Karpas-422 (cell line): Measurements from ENCODE around the gene KIF26A. TPM values are rescaled to one million over a fixed set of nuclear protein-coding genes. Genes with fewer than 3 reads are reported as not detected.

Source experiments
- DNase-seq: peaks from one replicate; pipeline ENCODE4 v3.0.0-alpha.2; 2015
- H2AFZ ChIP-seq: fragments of 200-600 bp; sonication (generic); 2 replicates; pipeline ENCODE4 v1.6.1; 2014; ENCODE audit warnings: antibody characterized with exemption, low read length, mixed read lengths
- H3K27ac ChIP-seq: fragments of 200-600 bp; sonication (generic); 2 replicates; pipeline ENCODE4 v1.5.1; 2014; ENCODE audit warnings: mild to moderate bottlenecking, low read length, moderate library complexity
- H3K27me3 ChIP-seq: fragments of 200-600 bp; sonication (generic); 2 replicates; pipeline ENCODE4 v1.6.1; 2014; ENCODE audit warnings: low read length, mixed read lengths
- H3K36me3 ChIP-seq: fragments of 200-600 bp; sonication (generic); 2 replicates; pipeline ENCODE4 v1.6.1; 2014; ENCODE audit warnings: low read length, mixed read lengths; ENCODE audit not compliant: insufficient read depth
- H3K4me1 ChIP-seq: fragments of 200-600 bp; sonication (generic); 2 replicates; pipeline ENCODE4 v1.6.1; 2014; ENCODE audit warnings: mild to moderate bottlenecking, low read length, mixed read lengths
- H3K4me2 ChIP-seq: fragments of 200-600 bp; sonication (generic); 2 replicates; pipeline ENCODE4 v1.6.1; 2014; ENCODE audit warnings: low read length, low read depth, mild to moderate bottlenecking; ENCODE audit not compliant: poor library complexity, severe bottlenecking
- H3K4me3 ChIP-seq: fragments of 200-600 bp; sonication (generic); 2 replicates; pipeline ENCODE4 v1.5.1; 2014; ENCODE audit warnings: mild to moderate bottlenecking, antibody characterized with exemption, low read length, mixed read lengths
- H3K79me2 ChIP-seq: fragments of 200-600 bp; sonication (generic); 2 replicates; pipeline ENCODE4 v1.6.1; 2014; ENCODE audit warnings: mild to moderate bottlenecking, low read length, mixed read lengths
- H3K9ac ChIP-seq: fragments of 200-600 bp; sonication (generic); 2 replicates; pipeline ENCODE4 v1.6.0; 2014; ENCODE audit warnings: low read length
- H3K9me2 ChIP-seq: fragments of 200-600 bp; sonication (generic), shearing (Covaris generic); replicated peaks from 2 replicates; pipeline ENCODE4 v1.6.0; 2014; ENCODE audit warnings: mild to moderate bottlenecking, low read length, moderate library complexity; ENCODE audit not compliant: insufficient read depth
- H3K9me3 ChIP-seq: fragments of 300-700, 200-600 bp; sonication (generic); 2 replicates; pipeline ENCODE4 v1.6.1; 2014; ENCODE audit warnings: low read length, mixed read lengths
- H4K20me1 ChIP-seq: fragments of 200-600 bp; sonication (generic); 2 replicates; pipeline ENCODE4 v1.6.1; 2014; ENCODE audit warnings: mild to moderate bottlenecking, antibody characterized with exemption, low read length, low read depth; ENCODE audit not compliant: insufficient read depth
- total RNA-seq: library from RNA; depleted of rRNA; stranded (reverse); fragments of >200 nt; shearing (Covaris generic); gene quantifications from 2 replicates; pipeline ENCODE4 v1.2.3, GENCODE V29; 2014; ENCODE audit warnings: low replicate concordance

The KIF26A gene
- total RNA-seq, 1 experiment from 2014 or later, result not detected

DNA sequence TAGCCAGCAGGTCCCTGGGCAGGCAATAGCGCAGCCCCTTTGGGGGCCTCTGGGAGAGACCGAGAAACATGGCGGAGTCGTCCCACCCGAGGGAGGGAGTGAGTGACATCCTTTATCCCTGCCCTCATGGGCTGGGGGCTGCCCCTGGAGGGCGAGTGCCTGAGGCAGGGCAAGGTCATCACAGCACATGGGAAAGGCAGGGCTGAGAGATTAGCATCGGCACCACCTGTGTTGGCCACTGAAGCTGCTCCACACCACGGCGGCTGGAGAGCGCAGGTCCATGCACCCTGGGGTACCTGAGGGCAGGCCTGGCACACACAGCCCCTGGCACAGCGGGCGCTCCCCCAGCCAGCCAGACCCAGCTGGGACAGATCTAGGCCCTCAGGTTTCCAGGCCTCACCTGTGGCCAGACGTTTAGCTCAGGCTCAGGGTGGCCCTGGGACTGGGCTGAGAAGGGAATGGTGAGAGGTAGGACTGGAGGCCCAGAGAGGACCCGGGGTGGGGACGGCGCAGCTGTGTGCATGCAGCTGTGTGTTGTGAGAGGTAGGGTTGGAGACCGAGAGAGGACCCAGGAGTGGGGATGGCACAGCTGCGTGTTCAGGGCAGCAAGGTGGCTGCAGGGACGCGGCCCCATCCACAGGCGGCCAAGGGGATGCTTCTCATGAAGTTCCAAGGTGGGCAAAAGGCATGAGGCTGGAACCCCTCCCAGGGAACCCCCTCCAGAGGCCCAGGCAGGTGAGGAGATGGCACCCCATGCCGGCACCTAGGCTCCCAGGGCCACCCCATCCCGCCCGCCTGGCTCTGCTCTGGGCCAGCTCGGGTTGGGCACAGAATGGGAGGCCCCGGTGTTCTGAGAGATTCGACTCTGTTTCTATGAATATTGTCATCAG lies 74.1 kb downstream of the KIF26A start:
- Histone ChIP-seq H3K36me3 (no peaks in the 10 kb centered on the region), H3K4me2 (no peak overlapping the region), H3K9me2 (no peaks in the 10 kb centered on the region), H3K4me1 (no peaks in the 10 kb centered on the region), H2AFZ (no peak overlapping the region), H3K9me3 (no peaks in the 10 kb centered on the region), H3K27me3 (no peaks in the 10 kb centered on the region), H4K20me1 (no peaks in the 10 kb centered on the region), H3K4me3 (no peak overlapping the region), H3K79me2 (no peaks in the 10 kb centered on the region), H3K27ac (no peak overlapping the region), H3K9ac (no peak overlapping the region)
- DNase-seq, result no peak

DNA sequence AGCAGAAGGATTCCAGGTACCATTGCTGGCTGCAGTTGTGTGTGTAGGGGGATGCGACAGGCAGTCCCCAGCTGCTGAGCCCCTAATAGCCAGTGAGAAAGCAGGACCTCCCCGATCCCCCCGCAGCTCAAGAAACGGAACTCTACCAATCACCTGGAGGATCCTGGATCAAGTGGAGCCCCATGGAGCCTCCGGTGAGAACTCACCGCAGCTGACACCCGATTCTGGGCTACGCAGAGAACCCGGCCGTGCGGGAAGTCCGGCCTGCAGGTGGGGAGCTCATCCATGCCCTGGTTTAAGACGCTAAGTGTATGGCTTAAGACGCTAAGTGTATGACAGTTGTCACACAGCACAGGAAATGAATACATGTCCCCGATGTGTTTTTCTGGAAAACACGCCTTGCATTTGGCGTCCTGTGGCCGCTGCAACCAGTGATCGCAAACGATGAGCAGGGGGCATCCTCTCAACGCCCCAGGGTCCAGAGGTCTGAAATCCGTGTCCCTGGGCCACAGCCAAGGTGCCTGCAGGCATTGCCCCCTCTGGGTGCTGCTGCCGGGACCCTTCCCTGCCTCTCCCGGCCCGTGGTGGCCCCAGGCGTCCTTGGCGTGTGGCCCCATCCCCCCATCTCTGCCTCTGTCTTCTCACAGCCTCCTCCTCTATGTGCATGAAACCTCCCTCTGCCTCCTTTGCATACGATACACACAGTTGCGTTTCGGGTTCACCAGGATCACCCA lies 75.1 kb downstream of the KIF26A start:
- no peak overlapping the region for H3K4me3 ChIP-seq
- H2AFZ ChIP-seq, result no peak overlapping the region
- no peaks in the 10 kb centered on the region for H4K20me1 ChIP-seq
- H3K27me3 ChIP-seq, result no peaks in the 10 kb centered on the region
- H3K9me3 ChIP-seq, result no peaks in the 10 kb centered on the region
- no peak overlapping the region for H3K9ac ChIP-seq
- no peak overlapping the region for H3K4me2 ChIP-seq
- DNase-seq, result no peak
- no peak overlapping the region for H3K27ac ChIP-seq
- no peaks in the 10 kb centered on the region for H3K36me3 ChIP-seq
- H3K4me1 ChIP-seq, result peaks cover 7% of the 10 kb centered on the region
- no peaks in the 10 kb centered on the region for H3K9me2 ChIP-seq
- H3K79me2 ChIP-seq, result no peaks in the 10 kb centered on the region

DNA sequence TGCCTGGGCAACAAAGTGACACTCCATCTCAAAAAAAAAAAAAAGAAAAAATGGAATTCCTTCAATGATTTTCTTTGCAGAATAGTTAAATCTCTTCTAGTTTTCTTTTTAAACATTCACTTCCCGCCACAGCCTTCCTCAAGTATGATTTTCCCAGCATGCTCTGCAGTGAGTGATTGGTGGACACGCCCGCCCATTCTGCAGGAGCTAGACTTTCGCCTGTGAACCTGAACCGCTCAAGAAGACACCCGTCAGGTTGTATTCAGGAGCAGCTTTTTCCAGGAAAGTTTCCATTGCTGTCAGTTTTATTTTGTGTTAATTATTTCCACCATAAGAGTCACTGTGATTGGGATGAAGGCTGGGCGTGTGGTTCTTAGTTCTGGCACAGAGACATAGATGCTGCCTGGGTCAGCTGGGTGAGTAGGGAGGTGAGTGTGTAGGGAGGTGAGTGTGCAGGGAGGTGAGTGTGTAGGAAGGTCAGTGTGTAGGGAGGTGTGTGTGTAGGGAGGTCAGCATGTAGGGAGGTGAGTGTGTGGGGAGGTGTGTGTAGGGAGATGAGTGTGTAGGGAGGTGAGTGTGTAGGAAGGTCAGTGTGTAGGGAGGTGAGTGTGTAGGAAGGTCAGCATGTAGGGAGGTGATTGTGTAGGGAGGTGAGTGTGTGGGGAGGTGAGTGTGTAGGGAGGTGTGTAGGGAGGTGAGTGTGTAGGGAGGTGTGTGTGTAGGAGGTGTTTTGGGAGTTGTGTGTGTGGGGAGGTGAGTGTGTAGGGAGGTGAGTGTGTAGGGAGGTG lies 76.2 kb downstream of the KIF26A start:
- Histone ChIP-seq H3K27me3 (no peaks in the 10 kb centered on the region), H4K20me1 (no peaks in the 10 kb centered on the region), H3K36me3 (no peaks in the 10 kb centered on the region), H3K9me3 (no peaks in the 10 kb centered on the region), H3K27ac (no peak overlapping the region), H3K4me2 (no peak overlapping the region), H3K9me2 (no peaks in the 10 kb centered on the region), H3K9ac (no peak overlapping the region), H3K4me3 (no peak overlapping the region), H3K79me2 (no peaks in the 10 kb centered on the region), H2AFZ (no peak overlapping the region), H3K4me1 (peaks cover 7% of the 10 kb centered on the region)
- DNase-seq, result no peak

GRCh38 chr14:104215706-104216334 lies 77.4 kb downstream of the KIF26A start:
- no peaks in the 10 kb centered on the region for H3K9me2 ChIP-seq
- no peak overlapping the region for H3K4me3 ChIP-seq
- no peak overlapping the region for H3K9ac ChIP-seq
- peaks cover 7% of the 10 kb centered on the region for H3K4me1 ChIP-seq
- no peaks in the 10 kb centered on the region for H3K27me3 ChIP-seq
- no peaks in the 10 kb centered on the region for H3K9me3 ChIP-seq
- no peak overlapping the region for H3K4me2 ChIP-seq
- H2AFZ ChIP-seq, result no peak overlapping the region
- H3K27ac ChIP-seq, result no peak overlapping the region
- H3K79me2 ChIP-seq, result no peaks in the 10 kb centered on the region
- H4K20me1 ChIP-seq, result no peaks in the 10 kb centered on the region
- H3K36me3 ChIP-seq, result no peaks in the 10 kb centered on the region
- DNase-seq, result no peak

DNA sequence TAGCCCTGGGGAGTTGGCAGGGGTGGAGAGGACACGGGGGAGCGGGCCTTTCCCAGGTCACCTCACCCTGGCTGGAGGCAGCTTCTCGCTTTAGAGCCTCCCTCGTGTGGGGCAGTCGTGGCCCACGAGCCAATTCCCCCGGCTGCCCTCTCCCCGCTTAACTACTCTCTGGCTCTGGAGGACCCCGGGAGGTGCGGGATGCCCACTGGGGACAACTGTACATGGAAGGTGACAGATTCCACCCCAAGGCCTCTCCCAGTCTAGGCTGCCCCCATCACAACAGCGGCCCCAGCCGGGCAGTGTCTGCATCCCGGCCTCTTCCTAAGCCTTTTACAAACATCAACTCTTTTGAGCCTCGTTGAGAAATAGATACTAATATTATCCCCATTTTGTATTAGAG lies 78.1 kb downstream of the KIF26A start:
- no peaks in the 10 kb centered on the region for H3K9me3 ChIP-seq
- H3K4me2 ChIP-seq, result no peak overlapping the region
- H3K27ac ChIP-seq, result no peak overlapping the region
- DNase-seq, result no peak
- peaks cover 7% of the 10 kb centered on the region for H3K4me1 ChIP-seq
- H2AFZ ChIP-seq, result no peak overlapping the region
- H3K79me2 ChIP-seq, result no peaks in the 10 kb centered on the region
- H3K9ac ChIP-seq, result no peak overlapping the region
- no peaks in the 10 kb centered on the region for H3K9me2 ChIP-seq
- no peaks in the 10 kb centered on the region for H3K27me3 ChIP-seq
- 0 out of 2 replicates have a peak, but pooled peaks cover 1% of the 10 kb centered on the region for H4K20me1 ChIP-seq
- H3K36me3 ChIP-seq, result no peaks in the 10 kb centered on the region
- H3K4me3 ChIP-seq, result no peak overlapping the region

DNA sequence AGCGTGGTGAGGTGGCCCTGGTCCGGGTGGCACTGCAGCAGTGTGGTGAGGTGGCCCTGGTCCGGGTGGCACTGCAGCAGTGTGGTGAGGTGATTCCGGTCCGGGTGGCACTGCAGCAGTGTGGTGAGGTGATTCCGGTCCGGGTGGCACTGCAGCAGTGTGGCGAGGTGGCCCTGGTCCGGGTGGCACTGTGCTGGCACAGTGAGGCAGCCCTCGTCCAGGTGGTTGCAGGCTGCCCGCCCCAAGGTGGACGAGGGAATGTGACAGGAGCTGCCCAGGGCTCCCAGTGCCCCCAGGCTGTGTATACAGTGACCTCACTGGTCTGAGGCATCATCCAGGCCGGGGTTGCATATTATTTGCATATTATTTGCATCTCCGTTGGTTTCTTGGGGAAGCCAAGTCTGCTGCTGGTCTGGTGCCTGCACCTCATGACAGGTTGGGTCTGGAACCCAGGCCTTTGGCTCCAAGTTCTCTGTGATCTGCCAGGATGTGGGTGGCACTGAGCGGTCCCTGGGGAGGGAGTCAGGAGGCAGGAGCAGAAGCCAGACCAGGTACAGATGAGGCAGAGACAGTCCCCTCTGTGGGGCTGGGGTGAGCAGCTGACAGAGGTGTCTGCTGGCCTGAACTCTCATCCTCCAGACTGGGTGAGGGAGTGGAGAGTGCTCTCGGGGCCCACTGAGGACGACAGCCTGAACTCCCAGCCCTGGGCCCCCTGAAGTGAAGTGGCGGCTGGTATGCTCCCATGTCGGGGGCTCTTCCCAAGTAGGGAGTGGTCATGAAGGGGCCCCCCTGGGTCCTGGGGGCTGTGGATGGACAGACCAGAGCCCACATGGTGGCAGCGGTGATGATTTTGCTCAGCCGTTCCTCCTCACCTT lies 79.3 kb downstream of the KIF26A start:
- Histone ChIP-seq H2AFZ (no peak overlapping the region), H3K9me2 (no peaks in the 10 kb centered on the region), H3K4me3 (no peak overlapping the region), H3K36me3 (no peaks in the 10 kb centered on the region), H3K27me3 (no peaks in the 10 kb centered on the region), H4K20me1 (0 out of 2 replicates have a peak, but pooled peaks cover 4% of the 10 kb centered on the region), H3K9me3 (no peaks in the 10 kb centered on the region), H3K27ac (no peak overlapping the region), H3K9ac (no peak overlapping the region), H3K4me2 (no peak overlapping the region), H3K79me2 (no peaks in the 10 kb centered on the region), H3K4me1 (peaks cover 7% of the 10 kb centered on the region)
- peak; percentile 54 for DNase-seq

GRCh38 chr14:104218361-104219180 lies 80.2 kb downstream of the KIF26A start:
- Histone ChIP-seq H3K4me1 (peaks cover 7% of the 10 kb centered on the region), H3K4me3 (no peak overlapping the region), H3K9ac (no peak overlapping the region), H3K79me2 (no peaks in the 10 kb centered on the region), H3K9me3 (no peaks in the 10 kb centered on the region), H2AFZ (no peak overlapping the region), H3K9me2 (no peaks in the 10 kb centered on the region), H3K27me3 (no peaks in the 10 kb centered on the region), H3K27ac (no peak overlapping the region), H4K20me1 (0 out of 2 replicates have a peak, but pooled peaks cover 4% of the 10 kb centered on the region), H3K4me2 (no peak overlapping the region), H3K36me3 (no peaks in the 10 kb centered on the region)
- DNase-seq, result no peak
